Measurements from ENCODE around the gene JUND.

The JUND gene

DNA sequence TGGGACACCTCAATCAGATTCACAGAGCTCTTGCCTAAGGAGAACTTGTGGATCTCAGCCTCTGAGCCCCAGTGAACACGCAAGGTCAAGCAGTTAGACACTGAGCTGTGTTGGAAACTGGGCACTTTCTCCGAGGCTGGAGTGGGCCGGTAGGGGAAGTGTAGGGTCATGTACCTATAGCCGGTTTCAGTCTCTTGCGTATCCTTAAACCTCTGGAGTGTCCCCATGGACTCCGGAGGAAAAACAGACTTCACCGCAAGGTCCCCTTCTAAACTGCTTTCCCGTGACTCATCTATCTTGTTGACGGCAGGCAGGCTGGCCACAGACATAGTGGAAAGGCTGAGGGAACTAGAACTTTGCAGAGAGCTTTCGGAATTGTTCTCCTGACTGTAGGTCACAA is 18.5 kb downstream of the JUND start:
- H3K9me3 Mint-ChIP-seq, result no peaks in the 10 kb centered on the region
- peaks cover 11% of the 10 kb centered on the region for H3K36me3 Mint-ChIP-seq (ENCODE audit: low read depth)
- H3K27me3 Mint-ChIP-seq (ENCODE audit: low read depth), result no peaks in the 10 kb centered on the region
- no peak for DNase-seq (ENCODE audit: low spot score)
- H3K27ac Mint-ChIP-seq, result no peak overlapping the region
- no peak overlapping the region for H3K4me3 Mint-ChIP-seq
- no peaks in the 10 kb centered on the region for H3K4me1 Mint-ChIP-seq (ENCODE audit: low read depth)

- no peak for DNase-seq (ENCODE audit: low spot score)
- Mint-ChIP-seq H3K4me1 (ENCODE audit: low read depth) (no peaks in the 10 kb centered on the region), H3K4me3 (no peak overlapping the region), H3K9me3 (no peaks in the 10 kb centered on the region), H3K36me3 (ENCODE audit: low read depth) (peaks cover 11% of the 10 kb centered on the region), H3K27ac (no peak overlapping the region), H3K27me3 (ENCODE audit: low read depth) (no peaks in the 10 kb centered on the region)
Measured at GRCh38 chr19:18262144-18262543, 19.3 kb downstream of the JUND start.

DNA sequence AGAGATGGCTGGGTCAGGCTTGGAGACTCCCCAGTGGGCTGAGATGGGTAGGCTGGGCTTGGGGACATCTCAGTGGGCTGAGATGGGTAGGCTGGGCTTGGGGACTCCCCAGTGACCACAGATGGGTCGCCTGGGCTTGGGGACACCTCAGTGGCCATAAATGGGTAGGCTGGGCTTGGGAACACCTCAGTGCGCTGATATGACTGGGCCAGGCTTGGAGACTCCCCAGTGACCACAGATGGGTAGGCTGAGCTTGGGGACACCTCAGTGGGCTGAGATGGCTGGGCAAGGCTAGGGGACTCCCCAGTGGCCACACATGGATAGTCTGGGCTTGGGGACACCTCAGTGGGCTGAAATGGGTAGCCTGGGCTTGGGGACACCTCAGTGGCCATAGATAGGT is 19.9 kb downstream of the JUND start:
- Mint-ChIP-seq H3K27me3 (ENCODE audit: low read depth) (no peaks in the 10 kb centered on the region), H3K4me1 (ENCODE audit: low read depth) (no peaks in the 10 kb centered on the region), H3K4me3 (no peak overlapping the region), H3K9me3 (no peaks in the 10 kb centered on the region), H3K36me3 (ENCODE audit: low read depth) (peaks cover 7% of the 10 kb centered on the region), H3K27ac (no peak overlapping the region)
- DNase-seq (ENCODE audit: low spot score), result no peak

DNA sequence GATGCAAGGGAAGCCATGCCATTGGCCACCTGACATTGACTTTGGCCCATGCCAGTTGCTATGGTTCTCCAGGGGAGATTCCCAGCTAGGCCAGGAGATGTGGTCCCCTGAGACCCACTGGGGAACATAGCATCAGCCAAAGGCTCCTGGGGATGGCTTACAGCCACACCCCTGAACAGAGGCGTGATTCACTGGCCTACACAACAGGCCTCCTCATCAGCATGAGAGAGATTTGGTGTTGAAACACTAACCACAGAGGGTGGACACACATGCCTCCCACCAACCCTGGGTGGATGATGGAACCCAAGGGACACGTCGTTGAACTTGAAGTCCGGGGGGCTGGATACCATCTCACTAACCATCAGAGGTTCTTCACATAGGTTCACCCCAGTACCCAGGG is 21.5 kb downstream of the JUND start:
- no peak overlapping the region for H3K4me3 Mint-ChIP-seq
- H3K27ac Mint-ChIP-seq, result no peak overlapping the region
- H3K4me1 Mint-ChIP-seq (ENCODE audit: low read depth), result no peaks in the 10 kb centered on the region
- DNase-seq (ENCODE audit: low spot score), result no peak
- H3K36me3 Mint-ChIP-seq (ENCODE audit: low read depth), result no peaks in the 10 kb centered on the region
- peaks cover 4% of the 10 kb centered on the region for H3K27me3 Mint-ChIP-seq (ENCODE audit: low read depth)
- H3K9me3 Mint-ChIP-seq, result no peaks in the 10 kb centered on the region

DNA sequence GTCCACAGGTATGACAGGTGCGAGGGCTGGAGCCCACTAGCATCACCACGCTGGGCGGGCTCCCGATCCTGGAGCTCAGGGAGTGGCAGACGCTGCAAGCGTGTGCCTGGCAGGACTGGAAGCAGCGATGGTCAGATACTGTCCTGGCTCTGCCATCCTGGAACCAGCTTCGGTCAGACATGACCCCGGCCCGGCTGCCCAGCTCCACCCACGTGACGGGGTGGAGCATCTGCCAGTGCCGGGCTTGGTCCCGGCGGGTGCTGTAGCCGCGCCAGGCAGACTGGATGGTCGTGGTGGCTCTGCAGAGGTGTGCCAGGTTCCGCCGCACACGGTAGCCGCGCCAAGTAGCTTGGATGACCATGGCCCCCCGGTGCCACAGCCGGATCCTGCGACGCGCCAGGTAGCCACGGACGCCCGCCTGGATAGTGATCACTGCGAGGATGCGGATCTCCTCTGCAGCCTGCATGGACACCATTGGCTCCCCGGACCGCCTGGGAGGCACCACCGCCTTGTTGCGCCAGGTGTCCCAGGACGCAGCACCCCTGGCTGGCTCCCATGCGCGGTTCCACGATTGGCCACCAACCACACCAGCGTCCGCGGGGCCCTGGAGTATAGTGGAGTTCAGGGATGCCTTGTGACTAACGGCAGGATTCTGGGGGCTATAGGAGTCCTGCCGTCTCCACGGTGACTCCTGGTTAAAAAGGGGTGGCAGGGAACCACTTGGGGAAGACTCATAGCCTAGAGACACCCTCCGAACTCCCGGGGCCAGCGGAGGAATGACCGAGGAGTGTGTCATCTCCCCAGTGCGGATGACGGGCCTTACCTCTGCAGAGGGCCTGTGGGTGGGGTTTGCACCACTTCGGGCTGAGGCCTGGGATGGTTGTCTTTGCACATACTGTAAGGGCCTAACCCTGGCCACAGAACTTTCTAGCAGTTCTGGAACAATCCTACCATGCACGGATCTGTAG is 23.6 kb downstream of the JUND start:
- peaks cover 7% of the 10 kb centered on the region for H3K27me3 Mint-ChIP-seq (ENCODE audit: low read depth)
- H3K27ac Mint-ChIP-seq, result no peak overlapping the region
- H3K4me1 Mint-ChIP-seq (ENCODE audit: low read depth), result peaks cover 2% of the 10 kb centered on the region
- H3K4me3 Mint-ChIP-seq, result no peak overlapping the region
- H3K36me3 Mint-ChIP-seq (ENCODE audit: low read depth), result no peaks in the 10 kb centered on the region
- H3K9me3 Mint-ChIP-seq, result no peaks in the 10 kb centered on the region
- DNase-seq (ENCODE audit: low spot score), result no peak

GRCh38 chr19:18254546-18255503 is 26.6 kb downstream of the JUND start:
- H3K27me3 Mint-ChIP-seq (ENCODE audit: low read depth), result peaks cover 14% of the 10 kb centered on the region

DNA sequence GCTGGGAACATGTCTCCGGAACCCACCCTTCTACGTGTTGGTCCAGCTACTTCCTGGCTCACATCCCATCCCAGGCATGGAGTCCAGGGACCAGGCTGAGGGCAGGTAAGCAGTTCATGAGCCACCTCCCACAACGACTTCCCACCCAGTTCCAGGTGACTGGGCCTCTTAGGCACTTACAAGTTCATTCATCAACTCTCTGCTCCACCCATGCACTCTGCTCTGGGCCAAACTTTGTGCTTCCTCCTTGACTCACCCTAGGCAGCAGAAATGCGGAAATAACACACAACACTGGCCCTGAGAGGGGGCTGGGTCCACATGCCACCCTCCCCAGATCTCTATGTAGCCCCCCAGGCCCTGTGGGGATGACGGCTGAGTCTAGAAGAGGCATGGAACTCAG is 27.7 kb downstream of the JUND start:
- no peak for DNase-seq (ENCODE audit: low spot score)
- no peaks in the 10 kb centered on the region for H3K36me3 Mint-ChIP-seq (ENCODE audit: low read depth)
- H3K4me3 Mint-ChIP-seq, result no peak overlapping the region
- peaks cover 4% of the 10 kb centered on the region for H3K4me1 Mint-ChIP-seq (ENCODE audit: low read depth)
- H3K9me3 Mint-ChIP-seq, result no peaks in the 10 kb centered on the region
- H3K27me3 Mint-ChIP-seq (ENCODE audit: low read depth), result peaks cover 14% of the 10 kb centered on the region
- H3K27ac Mint-ChIP-seq, result no peak overlapping the region

More at GRCh38 chr19:18254546-18255503, 26.6 kb downstream of the JUND start:
- no peak overlapping the region for H3K27ac Mint-ChIP-seq
- H3K36me3 Mint-ChIP-seq (ENCODE audit: low read depth), result no peaks in the 10 kb centered on the region
- peaks cover 4% of the 10 kb centered on the region for H3K4me1 Mint-ChIP-seq (ENCODE audit: low read depth)
- no peak for DNase-seq (ENCODE audit: low spot score)
- H3K4me3 Mint-ChIP-seq, result no peak overlapping the region
- H3K9me3 Mint-ChIP-seq, result no peaks in the 10 kb centered on the region

DNA sequence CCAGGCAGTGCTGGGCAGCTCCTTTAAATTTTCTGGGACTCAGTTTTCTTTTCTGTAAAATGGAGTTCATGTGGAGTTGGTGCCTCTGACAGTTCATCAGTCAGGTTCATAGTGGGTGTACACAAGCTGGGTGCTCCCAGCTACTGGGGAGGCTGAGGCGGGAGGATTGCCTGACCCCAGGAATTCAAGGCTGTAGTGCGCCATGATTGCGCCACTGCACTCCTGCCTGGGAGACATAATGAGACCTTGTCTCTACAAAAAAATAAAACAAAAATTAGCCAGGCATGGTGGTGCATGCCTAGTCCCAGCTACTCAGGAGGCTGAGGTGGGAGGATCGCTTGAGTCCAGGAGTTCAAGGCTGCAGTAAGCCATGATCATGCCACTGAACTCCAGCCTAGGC is 28.3 kb downstream of the JUND start:
- Mint-ChIP-seq H3K4me3 (no peak overlapping the region), H3K27me3 (ENCODE audit: low read depth) (peaks cover 14% of the 10 kb centered on the region), H3K36me3 (ENCODE audit: low read depth) (no peaks in the 10 kb centered on the region), H3K4me1 (ENCODE audit: low read depth) (peaks cover 4% of the 10 kb centered on the region), H3K9me3 (no peaks in the 10 kb centered on the region), H3K27ac (no peak overlapping the region)
- DNase-seq (ENCODE audit: low spot score), result no peak

- no peak for DNase-seq (ENCODE audit: low spot score)
- Mint-ChIP-seq H3K36me3 (ENCODE audit: low read depth) (no peaks in the 10 kb centered on the region), H3K4me1 (ENCODE audit: low read depth) (peaks cover 4% of the 10 kb centered on the region), H3K27ac (no peak overlapping the region), H3K9me3 (no peaks in the 10 kb centered on the region), H3K27me3 (ENCODE audit: low read depth) (peaks cover 14% of the 10 kb centered on the region), H3K4me3 (no peak overlapping the region)
Measured at GRCh38 chr19:18252370-18252717, 29.1 kb downstream of the JUND start.

GRCh38 chr19:18251587-18252369 is 29.6 kb downstream of the JUND start:
- Mint-ChIP-seq H3K4me3 (no peak overlapping the region), H3K27me3 (ENCODE audit: low read depth) (peaks cover 14% of the 10 kb centered on the region), H3K4me1 (ENCODE audit: low read depth) (peaks cover 4% of the 10 kb centered on the region), H3K27ac (no peak overlapping the region), H3K36me3 (ENCODE audit: low read depth) (no peaks in the 10 kb centered on the region), H3K9me3 (no peaks in the 10 kb centered on the region)
- DNase-seq (ENCODE audit: low spot score), result peak; percentile 60

- DNase-seq (ENCODE audit: low spot score), result no peak
- no peaks in the 10 kb centered on the region for H3K9me3 Mint-ChIP-seq
- no peak overlapping the region for H3K27ac Mint-ChIP-seq
Measured at GRCh38 chr19:18249834-18250233, 31.6 kb downstream of the JUND start.

DNA sequence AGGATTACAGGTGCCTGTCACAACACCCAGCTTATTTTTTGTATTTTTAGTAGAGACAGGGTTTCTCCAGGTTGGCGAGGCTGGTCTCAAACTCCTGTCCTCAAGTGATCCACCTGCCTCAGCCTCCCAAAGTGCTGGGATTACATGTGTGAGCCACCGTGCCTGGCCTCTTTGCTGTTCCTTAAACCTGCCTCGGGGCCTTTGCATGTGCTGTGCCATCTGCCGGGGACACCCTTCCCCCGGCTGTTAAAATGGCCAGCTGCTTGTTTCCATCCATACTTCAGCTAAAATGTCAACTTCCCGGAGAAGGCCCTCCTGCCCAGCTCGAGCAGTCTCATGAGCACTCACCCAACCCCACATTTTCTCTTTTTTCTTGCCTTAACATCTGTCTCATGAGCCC is 36.1 kb downstream of the JUND start:
- Mint-ChIP-seq H3K4me1 (ENCODE audit: low read depth) (no peaks in the 10 kb centered on the region), H3K27me3 (ENCODE audit: low read depth) (no peaks in the 10 kb centered on the region), H3K9me3 (no peaks in the 10 kb centered on the region), H3K36me3 (ENCODE audit: low read depth) (no peaks in the 10 kb centered on the region), H3K4me3 (no peak overlapping the region), H3K27ac (no peak overlapping the region)
- no peak for DNase-seq (ENCODE audit: low spot score)

More at GRCh38 chr19:18249834-18250233, 31.6 kb downstream of the JUND start:
- Mint-ChIP-seq H3K4me3 (no peak overlapping the region), H3K4me1 (ENCODE audit: low read depth) (peaks cover 4% of the 10 kb centered on the region), H3K27me3 (ENCODE audit: low read depth) (peaks cover 10% of the 10 kb centered on the region), H3K36me3 (ENCODE audit: low read depth) (no peaks in the 10 kb centered on the region)

- Mint-ChIP-seq H3K9me3 (no peaks in the 10 kb centered on the region), H3K36me3 (ENCODE audit: low read depth) (no peaks in the 10 kb centered on the region), H3K27me3 (ENCODE audit: low read depth) (no peaks in the 10 kb centered on the region), H3K4me3 (no peak overlapping the region), H3K27ac (no peak overlapping the region), H3K4me1 (ENCODE audit: low read depth) (no peaks in the 10 kb centered on the region)
- no peak for DNase-seq (ENCODE audit: low spot score)
Measured at GRCh38 chr19:18239303-18239702, 42.1 kb downstream of the JUND start.

Measured in T-helper 2 cell treated with Interferon-gamma antibody and Interleukin-4, amounts not matched to agents 5 μg/mL and 100 μg/mL, for 36 hours (primary cell).